CD4-positive, alpha-beta T cell (primary cell): ENCODE data around the gene CD38. TPM values are rescaled to one million over a fixed set of nuclear protein-coding genes. Genes with fewer than 3 reads are reported as not detected.
A peak's percentile ranks its signal among the peaks of the same experiment; 100 is the strongest.

ENCODE experiments used
- ATAC-seq: fragments of 200-7000 bp; cut with Tn5 transposase; one replicate; pipeline ENCODE4 v1.10.0; 2022; ENCODE audit warnings: mild to moderate bottlenecking; ENCODE audit not compliant: poor library complexity
- CTCF ChIA-PET: fragments of 350-600 bp; sonication (Branson Sonifier 250); formaldehyde crosslinking; loops from one replicate; lab custom pipeline; 2021; ENCODE audit warnings: antibody characterized with exemption, inconsistent platforms; lab: Charles Lee
- POLR2A ChIA-PET: fragments of 350-600 bp; sonication (Branson Sonifier 250); formaldehyde crosslinking; loops from one replicate; lab custom pipeline; 2021; ENCODE audit warnings: antibody characterized with exemption, inconsistent platforms; lab: Charles Lee
- DNase-seq, 14 experiments: peaks; one replicate each; pipeline ENCODE4 v3.0.0-alpha.2; 2013 to 2020; ENCODE audit warnings: mixed read lengths in 2 of 14
- H3K27ac ChIP-seq, 2 donors: one replicate each; pipeline versions ENCODE4 v1.5.1 to v1.7.0; 2013; ENCODE audit warnings: low read length in 2 of 2, low read depth in 1 of 2, mild to moderate bottlenecking in 1 of 2
- H3K27me3 ChIP-seq, 2 experiments: 1 replicate in 1 of 2; 2 replicates in 1 of 2; pipeline versions ENCODE4 v1.6.1 to v1.7.0; 2013; ENCODE audit warnings: low read length in 2 of 2, control low read depth in 1 of 2, mild to moderate bottlenecking in 1 of 2, moderate library complexity in 1 of 2; ENCODE audit not compliant: insufficient read depth in 2 of 2, control insufficient read depth in 1 of 2
- H3K36me3 ChIP-seq: one replicate; pipeline ENCODE4 v1.6.1; 2013; ENCODE audit warnings: low read length, control low read depth; ENCODE audit not compliant: insufficient read depth
- H3K4me1 ChIP-seq: one replicate; pipeline ENCODE4 v1.6.1; 2013; ENCODE audit warnings: low read length, control low read depth; ENCODE audit not compliant: insufficient read depth
- H3K4me3 ChIP-seq: one replicate; pipeline ENCODE4 v1.5.1; 2013; ENCODE audit warnings: mild to moderate bottlenecking, low read length, moderate library complexity
- H3K9me3 ChIP-seq, 2 experiments: 1 replicate in 1 of 2; 2 replicates in 1 of 2; pipeline versions ENCODE4 v1.6.1 to v1.7.0; 2013; ENCODE audit warnings: low read length in 2 of 2, mild to moderate bottlenecking in 2 of 2, control low read depth in 1 of 2, moderate library complexity in 1 of 2; ENCODE audit not compliant: control insufficient read depth in 1 of 2, insufficient read depth in 1 of 2
- H3K27ac Mint-ChIP-seq: one replicate; pipeline ENCODE4 v1.8.0; 2020; ENCODE audit warnings: mixed read lengths
- H3K27me3 Mint-ChIP-seq: one replicate; pipeline ENCODE4 v1.8.0; 2021; ENCODE audit warnings: mixed read lengths
- H3K36me3 Mint-ChIP-seq: one replicate; pipeline ENCODE4 v1.8.0; 2021; ENCODE audit warnings: low read depth, mixed read lengths
- H3K4me1 Mint-ChIP-seq: one replicate; pipeline ENCODE4 v1.8.0; 2021; ENCODE audit warnings: low read depth, mixed read lengths
- H3K4me3 Mint-ChIP-seq: one replicate; pipeline ENCODE4 v1.8.0; 2020; ENCODE audit warnings: mild to moderate bottlenecking, mixed read lengths
- H3K9me3 Mint-ChIP-seq: one replicate; pipeline ENCODE4 v1.8.0; 2020; ENCODE audit warnings: mixed read lengths
- intact Hi-C, 2 experiments: fragments of 100-400 bp; cut with DNase I in 1 of 2; cut with micrococcal nuclease in 1 of 2; formaldehyde crosslinking; loops; one replicate each; pipeline versions ENCODE4 v1.15.1 to v1.9.0; 2023 to 2025; cut with DNase I, micrococcal nuclease
- total RNA-seq, 174 experiments: library from RNA in 2 of 174; stranded (reverse) in 2 of 174; gene quantifications; one replicate each; pipeline ENCODE4 v1.2.3 and lab custom pipeline; 2021 to 2026
- TF ChIP-seq, protein P1 (sequence below): fragments of 200-600 bp; IDR thresholded peaks from one replicate; pipeline ENCODE4 v1.8.0; 2022; ENCODE audit warnings: antibody characterized with exemption, mild to moderate bottlenecking

CD38 gene
- total RNA-seq, 2 experiments from 2014 or later = 9.6 to 9.9 TPM

DNA sequence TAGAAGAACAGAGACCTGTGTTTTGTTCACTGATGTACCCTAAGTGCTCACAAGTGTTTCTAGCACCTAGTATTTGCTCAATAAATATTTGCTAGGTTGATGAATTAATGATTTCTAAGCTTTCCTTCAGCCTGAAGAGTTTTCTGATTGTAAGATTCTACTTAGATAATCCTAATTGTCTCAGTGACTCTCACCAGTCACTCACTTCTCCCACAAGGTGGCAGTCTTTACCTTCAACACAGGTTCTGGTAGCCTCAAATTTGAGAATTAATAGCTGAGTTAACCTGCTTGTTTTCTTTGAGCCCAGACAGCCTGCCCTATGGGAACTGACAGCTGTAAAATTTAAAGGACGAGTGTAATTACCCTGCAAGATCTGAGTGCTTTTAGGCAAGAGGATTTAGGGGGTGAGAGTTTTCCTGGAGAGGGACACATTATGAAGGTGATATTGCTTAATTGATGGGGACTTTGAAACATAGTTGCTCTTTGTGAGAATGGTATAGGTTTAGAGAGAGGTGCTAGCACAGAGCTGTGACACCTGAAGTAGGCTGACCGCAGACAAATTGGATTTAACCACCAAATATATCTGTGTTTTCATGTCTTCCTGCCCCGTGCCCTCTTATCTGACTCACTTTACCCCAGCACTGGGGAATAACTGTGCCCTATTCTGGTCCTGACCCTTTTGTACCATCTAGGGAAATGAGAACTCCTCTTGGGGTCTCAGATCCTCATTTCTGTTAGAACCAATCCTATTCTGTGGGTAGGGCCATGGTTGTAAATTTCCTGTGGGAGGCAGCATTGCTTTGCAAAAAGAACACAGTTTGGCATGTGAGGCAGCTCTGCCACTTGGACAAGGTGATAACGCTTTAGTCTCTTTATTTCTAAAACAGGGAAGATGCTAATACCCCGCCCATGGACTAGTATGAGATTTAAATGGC, 27.7 kb downstream of the CD38 start:
- peak in 10 of 14 experiments; percentile 10 to 76 (median 33) for DNase-seq
- ChIA-PET POLR2A (interaction anchor here (0.9 to 2.1 kb wide), 3 partner anchors 26 to 49 kb away, joined by 5 to 12 read pairs (median 5); no protein-coding TSS in a partner anchor), CTCF (interaction anchor here (0.6 to 2.6 kb wide), 23 partner anchors 10 to 195 kb away, joined by 3 to 15 read pairs (median 4); no protein-coding TSS in a partner anchor)
- Histone ChIP-seq H3K4me1 (peaks cover 9% of the 10 kb centered on the region), H3K36me3 (no peaks in the 10 kb centered on the region), H3K27me3 (no peaks in the 10 kb centered on the region), H3K4me3 (no peak overlapping the region), H3K9me3 (no peaks in the 10 kb centered on the region), H3K27ac (no peak overlapping the region)
- no peaks in the 10 kb centered on the region for H3K9me3 Mint-ChIP-seq
- TF ChIP-seq, protein P1, sequence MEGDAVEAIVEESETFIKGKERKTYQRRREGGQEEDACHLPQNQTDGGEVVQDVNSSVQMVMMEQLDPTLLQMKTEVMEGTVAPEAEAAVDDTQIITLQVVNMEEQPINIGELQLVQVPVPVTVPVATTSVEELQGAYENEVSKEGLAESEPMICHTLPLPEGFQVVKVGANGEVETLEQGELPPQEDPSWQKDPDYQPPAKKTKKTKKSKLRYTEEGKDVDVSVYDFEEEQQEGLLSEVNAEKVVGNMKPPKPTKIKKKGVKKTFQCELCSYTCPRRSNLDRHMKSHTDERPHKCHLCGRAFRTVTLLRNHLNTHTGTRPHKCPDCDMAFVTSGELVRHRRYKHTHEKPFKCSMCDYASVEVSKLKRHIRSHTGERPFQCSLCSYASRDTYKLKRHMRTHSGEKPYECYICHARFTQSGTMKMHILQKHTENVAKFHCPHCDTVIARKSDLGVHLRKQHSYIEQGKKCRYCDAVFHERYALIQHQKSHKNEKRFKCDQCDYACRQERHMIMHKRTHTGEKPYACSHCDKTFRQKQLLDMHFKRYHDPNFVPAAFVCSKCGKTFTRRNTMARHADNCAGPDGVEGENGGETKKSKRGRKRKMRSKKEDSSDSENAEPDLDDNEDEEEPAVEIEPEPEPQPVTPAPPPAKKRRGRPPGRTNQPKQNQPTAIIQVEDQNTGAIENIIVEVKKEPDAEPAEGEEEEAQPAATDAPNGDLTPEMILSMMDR = peak; percentile 80
- H3K27ac Mint-ChIP-seq = peak overlapping the region; percentile 18
- H3K27me3 Mint-ChIP-seq = no peaks in the 10 kb centered on the region
- H3K36me3 Mint-ChIP-seq = no peaks in the 10 kb centered on the region
- H3K4me3 Mint-ChIP-seq = no peak overlapping the region
- peaks cover 31% of the 10 kb centered on the region for H3K4me1 Mint-ChIP-seq
- intact Hi-C loops = loop anchor here (1.0 to 10.0 kb wide), 8 partner anchors 51 to 459 kb away; no protein-coding TSS in a partner anchor
- ATAC-seq = peak; percentile 84

- ChIA-PET CTCF (no interaction called here), POLR2A (interaction anchor here (0.6 to 1.1 kb wide), 3 partner anchors 31 to 53 kb away, joined by 3 to 4 read pairs (median 3); no protein-coding TSS in a partner anchor)
- ATAC-seq = no peak
- Histone ChIP-seq H3K27ac (no peak overlapping the region), H3K27me3 (no peaks in the 10 kb centered on the region), H3K4me1 (peaks cover 9% of the 10 kb centered on the region), H3K9me3 (no peaks in the 10 kb centered on the region), H3K4me3 (peak overlapping the region; percentile 4), H3K36me3 (no peaks in the 10 kb centered on the region)
- Mint-ChIP-seq H3K9me3 (no peaks in the 10 kb centered on the region), H3K36me3 (no peaks in the 10 kb centered on the region), H3K27ac (no peak overlapping the region), H3K27me3 (no peaks in the 10 kb centered on the region), H3K4me1 (peaks cover 41% of the 10 kb centered on the region), H3K4me3 (no peak overlapping the region)
- intact Hi-C loops = loop anchor here (5.0 to 10.0 kb wide), 3 partner anchors 54 to 456 kb away; no protein-coding TSS in a partner anchor
- TF ChIP-seq, protein P1 = no peak
- peak in 3 of 14 experiments; percentile 10 to 30 (median 25) for DNase-seq
These were observed 30.9 kb downstream of the CD38 start for GRCh38 chr4:15809058-15809457.

- intact Hi-C loops = loop anchor here (5.0 to 10.0 kb wide), 3 partner anchors 55 to 455 kb away; no protein-coding TSS in a partner anchor
- no peaks in the 10 kb centered on the region for H3K27me3 Mint-ChIP-seq
- CTCF ChIA-PET = no interaction called here
- H3K4me1 Mint-ChIP-seq = peaks cover 41% of the 10 kb centered on the region
- no peak overlapping the region for H3K4me3 Mint-ChIP-seq
- no peak overlapping the region for H3K27ac ChIP-seq
- DNase-seq = no peak
- H3K9me3 Mint-ChIP-seq = no peaks in the 10 kb centered on the region
- H3K4me1 ChIP-seq = peaks cover 9% of the 10 kb centered on the region
- ATAC-seq = no peak
- no peaks in the 10 kb centered on the region for H3K27me3 ChIP-seq
- TF ChIP-seq, protein P1 = no peak
- H3K36me3 Mint-ChIP-seq = no peaks in the 10 kb centered on the region
- POLR2A ChIA-PET = interaction anchor here (0.6 to 1.1 kb wide), 2 partner anchors 31 to 53 kb away, joined by 3 to 4 read pairs; no protein-coding TSS in a partner anchor
- no peak overlapping the region for H3K27ac Mint-ChIP-seq
- no peaks in the 10 kb centered on the region for H3K9me3 ChIP-seq
- no peaks in the 10 kb centered on the region for H3K36me3 ChIP-seq
- peak overlapping the region; percentile 4 for H3K4me3 ChIP-seq
These were observed 31.3 kb downstream of the CD38 start for GRCh38 chr4:15809466-15809865.
